Activated CD4-positive, alpha-beta T cell treated with anti-CD3 and anti-CD28 coated beads, Interleukin-10, Interleukin-2, amounts not matched to agents 100 ng/mL and 50 ng/mL, durations not matched to agents 16 hours and 8 hours (primary cell): ENCODE data around the gene DBX1.

Experiments
- DNase-seq: peaks from one replicate; pipeline ENCODE4 v3.0.0-alpha.2; 2020

Gene DBX1

DNA sequence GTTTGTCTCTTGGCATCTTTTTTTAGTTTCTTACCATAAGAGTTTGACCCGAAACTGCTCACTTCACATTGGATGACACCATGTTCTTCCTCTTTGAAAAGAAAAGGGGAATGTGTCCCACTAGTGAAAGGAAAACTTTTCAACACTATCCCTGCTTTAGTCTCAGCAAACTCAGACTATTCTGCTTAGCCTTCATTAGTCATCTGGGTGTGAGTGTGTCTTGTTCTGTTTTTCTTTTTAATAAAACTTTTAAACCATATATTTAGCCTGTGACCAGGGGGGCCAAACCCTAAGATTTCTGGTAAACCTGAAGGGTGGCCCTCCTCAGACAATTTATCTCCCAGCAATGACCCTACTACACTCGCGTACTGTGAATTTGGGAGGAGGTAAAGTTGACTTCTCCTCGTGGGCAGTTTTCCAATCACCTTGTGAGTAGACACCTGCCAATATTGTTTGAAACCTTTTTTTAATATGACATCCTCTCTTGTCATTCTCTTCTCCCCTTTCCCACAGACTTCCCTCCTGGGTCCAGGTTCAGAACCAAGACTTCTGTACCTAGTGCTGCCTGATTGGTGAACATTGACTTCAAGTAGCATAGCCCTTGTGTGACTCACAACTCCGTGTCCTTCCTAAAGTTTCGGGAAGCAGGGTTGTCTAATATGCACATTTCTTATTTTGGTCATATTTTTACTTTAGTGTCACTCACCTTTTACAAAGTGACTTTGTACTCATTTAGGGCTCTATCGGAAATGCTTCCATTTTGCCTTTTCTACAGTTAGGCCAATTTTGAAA is 39.9 kb downstream of the DBX1 start:
- no peak for DNase-seq

DNA sequence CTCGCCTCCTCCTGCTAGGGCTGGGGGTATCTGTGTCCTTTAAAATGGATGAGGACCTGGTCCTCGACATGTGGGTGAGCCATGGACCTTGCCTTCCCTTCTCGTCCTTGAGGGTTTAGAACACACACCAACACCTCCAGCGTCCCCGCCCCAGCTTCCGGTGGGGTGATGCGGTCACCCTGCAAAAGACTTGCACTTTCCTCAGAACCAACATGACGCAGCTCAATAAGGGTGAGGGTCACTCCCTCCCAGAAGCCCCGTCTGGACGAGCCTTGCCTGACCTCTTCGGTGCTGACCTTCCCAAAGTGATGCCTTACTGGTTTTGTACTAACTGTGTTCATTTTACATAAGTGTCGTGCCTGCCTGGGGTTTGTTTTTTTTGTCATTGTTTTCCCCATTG is 41.0 kb downstream of the DBX1 start:
- DNase-seq: no peak

DNA sequence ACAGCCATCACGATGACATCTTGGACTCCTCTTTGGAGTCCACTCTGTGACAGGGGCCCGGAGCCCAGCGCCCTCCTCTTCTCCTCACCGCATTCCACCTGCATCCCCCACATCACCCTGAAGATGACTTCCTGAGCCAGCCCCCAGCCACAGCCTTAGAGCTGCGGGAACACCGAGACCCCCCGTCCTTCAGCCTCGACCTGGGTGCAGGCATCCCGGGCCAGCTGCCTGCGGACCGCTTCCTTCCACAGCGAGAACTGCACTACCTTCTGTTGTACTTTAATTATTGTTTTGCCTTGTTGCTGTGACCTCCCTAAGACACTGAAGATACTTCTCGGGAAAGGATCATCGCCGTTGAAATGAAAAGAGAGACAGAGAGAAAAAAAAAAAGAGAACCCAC is 42.1 kb downstream of the DBX1 start:
- no peak for DNase-seq

DNA sequence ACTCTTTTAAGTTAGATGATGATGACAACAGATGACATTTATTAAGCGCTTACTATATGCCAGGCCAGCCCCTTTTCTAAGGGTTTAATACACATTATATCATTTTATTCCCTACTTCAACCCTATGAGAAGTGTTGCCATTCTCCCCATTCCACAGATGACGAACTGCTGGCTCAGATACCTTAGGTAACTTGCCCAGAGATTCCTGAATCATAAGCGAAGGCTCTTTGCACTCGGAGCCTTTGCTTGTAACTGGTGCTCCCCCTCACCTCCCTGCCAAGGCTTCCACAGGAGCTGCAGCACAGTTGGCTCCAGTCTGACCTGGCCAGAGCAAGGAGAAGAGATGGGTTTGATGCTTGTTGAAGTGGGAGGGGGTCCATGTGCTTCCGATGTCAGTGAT is 43.0 kb downstream of the DBX1 start:
- DNase-seq: no peak

DNA sequence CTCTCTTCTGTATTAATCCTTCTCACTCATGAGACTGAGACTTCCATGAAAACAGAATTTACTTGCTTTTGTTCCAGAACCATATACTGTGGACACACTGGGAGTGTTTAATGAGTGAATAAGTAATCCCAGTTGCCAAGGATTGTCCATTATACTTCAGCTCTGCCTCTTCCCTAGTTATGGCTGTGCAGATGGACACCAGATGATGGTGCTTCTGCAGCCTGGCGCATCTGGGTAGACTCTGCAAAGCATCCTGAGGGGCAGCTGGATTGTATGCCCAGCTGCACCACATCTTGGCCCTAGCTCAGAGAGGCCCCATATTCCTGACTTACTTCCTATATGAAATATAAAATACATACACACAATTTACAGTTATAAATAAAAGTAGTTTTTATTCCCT is 43.5 kb downstream of the DBX1 start:
- no peak for DNase-seq

DNA sequence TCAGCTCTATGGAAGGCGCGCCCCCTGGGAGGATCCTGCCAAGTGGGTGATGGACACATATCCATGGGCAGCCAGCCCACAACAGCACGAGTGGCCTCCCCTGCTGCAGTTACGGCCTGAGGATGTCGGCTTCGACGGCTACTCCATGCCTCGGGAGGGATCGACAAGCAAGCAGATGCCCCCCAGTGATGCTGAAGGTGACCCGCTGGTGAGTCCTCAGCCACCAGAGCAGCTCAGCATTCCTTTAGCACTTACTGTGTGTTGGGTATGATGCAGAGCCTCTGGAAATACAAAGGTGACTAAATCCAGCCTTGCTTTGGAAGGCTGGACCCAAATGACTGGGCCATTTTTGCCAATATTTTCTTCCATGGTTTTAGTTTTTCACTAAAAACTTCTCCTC is 45.7 kb downstream of the DBX1 start:
- DNase-seq: no peak

DNA sequence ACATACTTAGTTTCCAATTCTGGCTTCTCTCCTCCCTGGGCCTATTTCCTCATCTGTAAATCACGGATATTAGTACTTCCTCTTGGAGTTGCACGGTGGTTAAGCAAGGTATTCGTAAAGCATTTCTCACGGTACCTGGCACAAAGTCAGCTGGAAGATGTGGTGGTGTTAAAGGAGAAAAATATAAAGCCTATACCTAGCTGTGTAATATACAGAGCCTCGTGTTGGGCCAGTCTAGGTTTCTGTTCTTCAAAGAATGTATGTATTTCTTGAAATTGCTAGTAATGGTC is 47.2 kb downstream of the DBX1 start:
- no peak for DNase-seq

DNA sequence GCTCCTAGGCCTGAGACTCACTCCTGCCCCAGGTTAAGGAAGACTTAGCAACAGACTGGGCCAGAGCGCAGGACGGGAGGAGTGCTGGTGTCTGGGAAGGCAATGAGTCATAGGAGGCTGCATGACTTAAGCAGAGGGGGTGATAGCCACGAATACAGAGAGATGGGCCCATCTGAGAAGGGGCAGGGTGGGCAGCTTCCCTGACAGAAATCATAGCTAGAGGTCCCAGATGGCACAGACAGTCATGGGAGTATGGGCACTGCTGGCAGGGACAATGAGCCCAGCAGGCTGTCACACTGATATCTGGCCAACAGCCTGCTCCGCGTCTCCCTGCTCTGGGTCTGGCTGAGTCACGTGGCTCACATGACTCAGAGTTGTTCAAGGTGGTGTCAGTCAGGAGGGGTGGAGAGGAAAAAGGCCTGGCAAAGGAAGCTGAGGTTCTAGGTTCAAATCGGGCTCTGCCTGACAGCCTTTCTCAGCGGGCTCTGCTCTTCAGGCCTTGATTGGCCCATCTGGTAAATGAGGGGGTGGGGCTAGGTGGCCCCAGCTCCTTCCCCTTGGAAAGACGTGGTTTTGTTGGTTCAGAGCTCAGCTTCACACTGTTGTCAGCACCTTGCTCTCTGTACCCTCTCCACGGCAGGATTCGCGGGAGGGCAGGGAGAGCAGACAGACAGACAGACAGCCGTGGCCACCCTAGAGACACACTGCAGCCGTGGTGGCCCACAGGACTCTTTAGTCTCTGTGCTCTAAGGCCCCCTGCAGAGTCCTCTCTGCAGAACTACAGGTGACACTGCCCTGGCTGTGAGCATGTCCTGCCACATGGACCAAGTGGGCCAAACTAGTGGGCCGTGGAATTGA is 47.8 kb downstream of the DBX1 start:
- peak; percentile 35 for DNase-seq

DNA sequence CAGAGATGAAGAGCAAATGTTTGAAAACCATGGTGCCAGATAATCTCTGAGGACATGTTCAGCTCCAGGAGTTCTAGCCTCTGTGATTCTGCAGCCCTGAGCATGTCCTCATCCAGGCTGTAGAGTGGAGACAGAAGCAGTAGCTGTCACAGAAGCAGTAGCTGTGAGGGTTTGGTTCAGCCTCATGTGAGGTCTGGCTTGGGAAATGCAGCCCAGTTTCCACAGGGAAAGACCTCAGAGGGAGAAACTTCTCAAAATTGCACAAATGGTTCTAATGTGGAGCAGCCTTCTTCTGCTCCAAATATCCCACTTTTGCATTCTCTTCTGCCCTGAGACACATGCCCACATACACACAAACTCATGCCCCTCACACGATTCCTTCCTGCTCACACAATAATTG is 48.4 kb downstream of the DBX1 start:
- no peak for DNase-seq

DNA sequence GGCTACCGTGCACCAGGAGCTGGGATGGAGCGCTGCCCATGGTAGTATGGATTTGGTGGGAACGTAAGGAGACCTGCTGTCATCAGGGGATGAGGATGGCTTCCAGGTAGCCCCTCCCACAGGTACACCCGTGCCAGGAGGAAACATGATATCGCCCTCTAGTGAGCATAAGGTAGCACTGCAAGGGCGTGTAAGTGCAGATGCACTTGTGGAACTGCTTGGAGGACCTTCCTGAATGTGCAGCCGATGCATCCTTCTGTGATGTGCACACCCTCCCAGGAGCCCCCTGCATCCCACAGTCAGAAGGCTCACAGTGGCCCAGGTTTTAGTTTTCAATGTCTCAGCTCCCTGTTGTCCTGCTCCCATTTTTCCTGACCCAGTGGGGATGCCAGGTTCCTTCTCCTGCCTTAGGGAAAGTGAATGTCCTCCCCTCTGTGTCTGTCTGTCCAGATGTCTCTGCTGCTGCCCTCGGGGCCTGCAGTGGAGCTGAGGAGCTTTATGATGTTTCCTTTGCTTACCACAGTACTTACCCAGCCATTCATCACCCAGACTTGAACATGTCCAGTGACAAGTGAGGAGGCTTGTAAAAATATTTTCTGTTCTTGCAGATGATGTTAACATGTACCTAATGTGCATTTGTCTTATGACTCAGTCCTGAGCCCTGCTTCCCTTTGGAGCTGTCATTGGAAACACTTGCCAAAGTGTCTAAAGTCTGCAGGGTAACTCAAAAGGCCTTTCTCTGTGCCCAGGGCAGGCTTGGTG is 49.2 kb downstream of the DBX1 start:
- peak; percentile 74 for DNase-seq

DNA sequence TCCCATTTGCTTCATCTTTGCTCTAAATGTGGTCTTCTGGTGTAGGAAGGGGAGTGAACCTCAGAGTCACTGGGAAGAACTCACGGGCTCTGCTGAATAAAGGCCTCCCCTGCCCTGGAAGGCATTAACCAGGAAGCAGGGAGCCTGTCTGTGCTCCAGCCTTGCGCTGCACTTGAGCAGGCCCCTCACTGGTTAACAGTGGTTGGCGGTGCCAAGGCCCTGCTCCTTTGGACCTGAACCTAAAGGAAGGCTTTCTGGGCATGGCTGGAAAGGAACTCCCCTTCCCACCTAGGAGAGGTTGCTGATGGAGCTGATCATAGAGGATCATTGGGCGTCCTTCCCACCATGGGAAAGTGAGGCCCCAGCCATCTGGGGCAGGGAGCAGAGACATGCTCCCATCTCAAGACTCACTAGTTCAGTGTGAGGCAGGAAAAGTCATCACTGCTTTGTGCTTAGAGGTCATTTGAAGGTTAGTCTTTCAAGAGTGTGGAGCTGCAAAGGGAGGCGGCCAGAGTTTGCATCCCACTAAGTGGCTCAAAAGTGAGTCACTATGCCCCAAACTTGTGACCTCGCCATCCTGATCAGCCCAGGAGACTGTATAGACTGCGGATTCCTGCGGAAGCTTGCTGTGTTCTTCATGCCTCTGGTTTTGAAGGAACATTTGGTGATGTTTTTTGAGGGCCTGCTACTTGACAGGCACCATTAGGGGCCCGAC is 50.4 kb downstream of the DBX1 start:
- no peak for DNase-seq
